Muscle of leg (tissue), 11 donors: Measurements from ENCODE around the gene LGSN. TPM values are rescaled to one million over a fixed set of nuclear protein-coding genes. Genes with fewer than 3 reads are reported as not detected.
"Not testable (repeated sequence)": the region's sequence is repeated elsewhere in the genome, so short reads cannot be mapped to it uniquely, and the experiment has no call there.

Experiments used
- DNase-seq: peaks from one replicate; pipeline ENCODE4 v3.0.0; 2013
- H3K27ac ChIP-seq: one replicate; pipeline ENCODE4 v1.5.1; 2013; ENCODE audit warnings: mild to moderate bottlenecking, low read length, control low read depth
- H3K27me3 ChIP-seq: one replicate; pipeline ENCODE4 v1.6.1; 2013; ENCODE audit warnings: low read length; ENCODE audit not compliant: control insufficient read depth, insufficient read depth
- H3K36me3 ChIP-seq: one replicate; pipeline ENCODE4 v1.6.1; 2013; ENCODE audit warnings: low read length; ENCODE audit not compliant: control insufficient read depth, insufficient read depth
- H3K4me1 ChIP-seq: one replicate; pipeline ENCODE4 v1.6.1; 2013; ENCODE audit warnings: low read length; ENCODE audit not compliant: control insufficient read depth, insufficient read depth
- H3K4me3 ChIP-seq: one replicate; pipeline ENCODE4 v1.5.1; 2013; ENCODE audit warnings: low read length, control low read depth
- H3K9me3 ChIP-seq: replicated peaks from 2 replicates; pipeline ENCODE4 v1.6.1; 2013; ENCODE audit warnings: low read depth, low read length; ENCODE audit not compliant: control insufficient read depth
- WGBS: methylation state at CpG from one replicate; pipeline ENCODE4 v1.1.5; 2013; ENCODE audit warnings: missing lambda C conversion rate; ENCODE audit not compliant: insufficient coverage; 5-methylcytosine and 5-hydroxymethylcytosine counted together
- polyA plus RNA-seq, 8 donors: library from polyadenylated mRNA; unstranded; fragments of 120-200 nt; gene quantifications; one replicate each; pipeline versions ENCODE4 v1.2.1 to v1.2.3, GENCODE V29; 2013; ENCODE audit warnings: inconsistent platforms in 1 of 8, low replicate concordance in 1 of 8; ENCODE audit not compliant: insufficient read length in 8 of 8, insufficient read depth in 1 of 8
- total RNA-seq: library from RNA; stranded (reverse); fragments of 120-200 nt; gene quantifications from one replicate; pipeline ENCODE4 v1.2.4, GENCODE V29; 2013

LGSN gene
- total and polyA plus RNA-seq, 9 donors = 0.04 TPM; not detected in 8

DNA sequence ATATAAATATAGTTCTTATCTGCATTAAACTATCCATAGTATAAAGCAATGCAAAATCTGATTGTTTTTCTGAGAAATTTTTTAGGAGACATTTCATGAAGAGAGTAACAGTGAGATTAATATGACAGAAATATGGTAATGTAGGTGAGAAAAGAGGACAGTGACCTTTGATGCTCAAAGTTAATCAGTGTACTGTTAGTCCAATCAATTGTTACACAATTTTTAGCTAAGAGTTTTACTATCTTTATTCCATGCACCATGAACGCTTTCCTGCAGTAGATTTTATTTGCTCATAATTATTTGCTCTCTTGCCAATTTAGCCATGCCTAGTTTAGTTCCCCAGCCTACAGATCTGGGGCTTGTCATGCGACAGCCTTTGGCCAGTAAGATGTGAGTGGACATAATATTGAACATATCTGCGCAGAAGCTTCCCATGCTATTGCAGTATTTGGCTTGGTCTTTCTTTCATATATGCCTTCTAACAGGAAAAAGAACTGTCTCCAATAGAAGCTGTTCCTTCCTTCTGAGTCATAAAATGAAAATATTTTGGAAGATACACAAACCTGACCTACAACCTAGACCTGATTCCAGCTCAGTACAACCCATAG is 69.8 kb downstream of the LGSN start:
- DNase-seq = peak; percentile 3
- Histone ChIP-seq H3K27ac (no peak overlapping the region), H3K9me3 (no peaks in the 10 kb centered on the region), H3K36me3 (no peaks in the 10 kb centered on the region), H3K4me1 (no peaks in the 10 kb centered on the region), H3K27me3 (no peaks in the 10 kb centered on the region), H3K4me3 (no peak overlapping the region)
- WGBS = no CpG with 5 or more reads among the region's 3 CpGs

DNA sequence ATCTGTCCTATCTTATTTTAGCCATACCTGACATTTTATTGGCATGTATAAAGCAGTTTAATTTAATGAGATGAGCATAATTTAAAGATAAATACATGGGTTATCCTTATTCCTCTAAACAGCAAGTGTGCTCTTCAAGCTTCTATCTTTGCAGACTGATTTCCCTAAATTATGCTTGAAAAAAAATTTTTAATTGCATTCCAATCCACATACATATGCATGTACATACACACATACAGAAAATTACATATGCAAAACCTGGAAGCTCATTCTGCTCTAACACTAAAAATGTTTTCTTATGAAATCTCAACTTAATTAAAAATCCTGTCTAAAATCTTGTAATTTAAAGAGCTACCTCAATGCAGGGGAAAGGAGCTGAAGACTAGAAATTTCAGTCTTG is 73.2 kb downstream of the LGSN start:
- no peaks in the 10 kb centered on the region for H3K9me3 ChIP-seq
- H3K27ac ChIP-seq = no peak overlapping the region
- no peaks in the 10 kb centered on the region for H3K36me3 ChIP-seq
- H3K4me3 ChIP-seq = no peak overlapping the region
- no peak for DNase-seq
- H3K4me1 ChIP-seq = no peaks in the 10 kb centered on the region
- H3K27me3 ChIP-seq = no peaks in the 10 kb centered on the region

DNA sequence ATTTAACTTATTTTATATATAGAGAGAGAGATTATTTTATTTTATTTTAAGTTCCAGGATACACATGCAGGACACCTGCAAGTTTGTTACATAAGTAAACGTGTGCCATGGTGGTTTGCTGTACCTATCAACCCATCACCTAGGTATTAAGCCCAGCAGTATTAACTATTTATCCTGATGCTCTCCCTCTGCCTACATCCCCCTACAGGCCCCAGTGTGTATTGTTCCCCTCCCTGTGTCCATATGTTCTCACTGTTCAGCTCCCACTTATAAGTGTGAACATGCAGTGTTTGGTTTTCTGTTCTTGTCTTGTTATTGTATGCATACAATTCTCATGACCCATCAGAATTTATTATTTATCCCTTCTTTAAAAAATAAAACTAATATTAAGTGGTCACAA is 73.9 kb downstream of the LGSN start:
- H3K4me3 ChIP-seq = no peak overlapping the region
- WGBS = no CpG with 5 or more reads among the region's 1 CpG
- DNase-seq = no peak
- no peaks in the 10 kb centered on the region for H3K4me1 ChIP-seq
- H3K9me3 ChIP-seq = no peaks in the 10 kb centered on the region
- no peak overlapping the region for H3K27ac ChIP-seq
- no peaks in the 10 kb centered on the region for H3K36me3 ChIP-seq
- no peaks in the 10 kb centered on the region for H3K27me3 ChIP-seq

DNA sequence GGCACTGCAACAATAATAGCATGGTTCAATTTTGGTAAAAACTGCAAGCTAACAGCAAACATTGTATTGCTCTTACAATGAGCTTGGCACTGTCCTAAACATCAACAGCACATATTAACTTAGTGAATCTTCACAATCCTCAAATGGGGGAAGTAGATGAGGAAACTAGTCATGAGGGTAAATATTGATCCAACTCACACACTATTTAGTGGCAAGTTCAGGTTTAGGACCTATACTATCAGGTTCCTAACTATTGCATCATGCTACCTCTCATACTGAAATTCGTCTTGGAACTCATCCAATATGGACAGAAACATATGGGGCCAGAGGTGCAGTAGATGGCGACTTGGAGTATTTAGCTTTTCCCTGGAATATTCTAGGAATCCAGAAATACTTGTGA is 74.4 kb downstream of the LGSN start:
- H3K4me1 ChIP-seq = no peaks in the 10 kb centered on the region
- H3K4me3 ChIP-seq = no peak overlapping the region
- DNase-seq = no peak
- no CpG with 5 or more reads among the region's 2 CpGs for WGBS
- H3K9me3 ChIP-seq = no peaks in the 10 kb centered on the region
- H3K27ac ChIP-seq = no peak overlapping the region
- no peaks in the 10 kb centered on the region for H3K36me3 ChIP-seq
- H3K27me3 ChIP-seq = no peaks in the 10 kb centered on the region

DNA sequence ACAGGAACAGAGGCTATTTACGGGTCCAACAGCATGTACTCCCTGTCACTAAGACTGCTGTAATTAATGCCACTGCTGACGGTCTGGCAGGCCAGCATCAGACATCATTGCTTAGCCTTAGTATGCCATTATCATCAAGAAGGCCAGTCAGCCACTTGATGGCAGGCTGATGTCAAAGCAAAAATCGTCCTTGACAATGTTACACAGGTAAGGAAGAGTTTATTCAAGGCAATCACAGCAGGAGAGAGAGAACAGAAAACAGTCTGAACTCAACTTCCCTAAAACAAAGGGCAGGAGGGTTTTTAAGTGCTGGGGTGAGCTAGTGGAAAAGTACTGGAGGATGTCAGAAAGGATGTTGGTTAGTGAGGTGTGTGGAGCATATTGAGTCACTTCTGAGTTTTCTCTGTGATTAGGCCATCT is 83.4 kb downstream of the LGSN start:
- no peak overlapping the region for H3K4me3 ChIP-seq
- H3K4me1 ChIP-seq = no peaks in the 10 kb centered on the region
- DNase-seq = no peak
- H3K9me3 ChIP-seq = no peaks in the 10 kb centered on the region
- WGBS = no CpG with 5 or more reads among the region's 3 CpGs
- no peaks in the 10 kb centered on the region for H3K27me3 ChIP-seq
- no peaks in the 10 kb centered on the region for H3K36me3 ChIP-seq
- no peak overlapping the region for H3K27ac ChIP-seq

DNA sequence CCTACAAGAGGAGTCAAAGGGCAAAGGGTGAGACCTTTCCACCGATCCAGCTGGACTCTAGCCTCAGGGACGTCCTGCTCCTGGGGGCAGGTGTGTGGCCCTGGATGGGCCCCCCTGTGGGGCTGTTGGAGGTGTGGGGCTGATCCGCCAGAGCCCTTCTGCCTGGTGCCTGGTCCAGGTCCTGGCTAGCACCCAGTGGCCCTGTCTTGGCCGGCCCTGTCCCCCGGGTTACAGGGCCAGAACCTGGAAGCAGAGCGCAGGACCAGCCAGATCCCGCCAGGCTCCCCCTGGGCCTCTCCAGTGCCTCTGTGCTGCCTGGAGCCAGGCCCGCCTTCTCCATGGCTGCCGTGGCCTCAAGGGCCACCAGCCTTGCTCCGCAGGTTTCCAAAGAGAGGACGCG is 89.3 kb downstream of the LGSN start:
- not testable (repeated sequence) for H3K27me3 ChIP-seq, H3K4me3 ChIP-seq, H3K27ac ChIP-seq, H3K9me3 ChIP-seq, H3K4me1 ChIP-seq, H3K36me3 ChIP-seq, DNase-seq
- 86% methylated on average over 3 of the region's 12 CpGs for WGBS

DNA sequence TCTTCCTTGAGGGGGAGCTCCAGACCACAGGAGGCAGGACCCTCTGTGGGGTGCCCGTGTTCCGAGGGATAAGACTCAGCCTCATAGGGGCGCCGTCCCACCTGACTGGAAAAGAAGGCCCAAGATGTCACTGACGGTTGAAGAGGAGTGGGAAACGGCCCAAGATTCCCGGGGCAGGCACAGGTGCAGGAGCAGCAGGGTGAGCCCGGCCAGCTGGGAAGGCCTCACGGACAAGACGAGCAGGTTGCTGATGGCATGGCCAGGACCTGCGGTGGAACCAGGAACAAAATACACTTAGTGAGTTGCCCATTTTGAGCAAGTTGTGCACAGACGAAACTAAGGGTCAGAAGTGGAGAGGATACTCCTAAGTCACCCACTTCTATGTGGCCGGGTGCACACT is 89.8 kb downstream of the LGSN start:
- not testable (repeated sequence) for H3K9me3 ChIP-seq, H3K27ac ChIP-seq, H3K36me3 ChIP-seq, H3K4me1 ChIP-seq, DNase-seq, H3K27me3 ChIP-seq, H3K4me3 ChIP-seq
- WGBS = 94% methylated on average over 9 of the region's 13 CpGs

DNA sequence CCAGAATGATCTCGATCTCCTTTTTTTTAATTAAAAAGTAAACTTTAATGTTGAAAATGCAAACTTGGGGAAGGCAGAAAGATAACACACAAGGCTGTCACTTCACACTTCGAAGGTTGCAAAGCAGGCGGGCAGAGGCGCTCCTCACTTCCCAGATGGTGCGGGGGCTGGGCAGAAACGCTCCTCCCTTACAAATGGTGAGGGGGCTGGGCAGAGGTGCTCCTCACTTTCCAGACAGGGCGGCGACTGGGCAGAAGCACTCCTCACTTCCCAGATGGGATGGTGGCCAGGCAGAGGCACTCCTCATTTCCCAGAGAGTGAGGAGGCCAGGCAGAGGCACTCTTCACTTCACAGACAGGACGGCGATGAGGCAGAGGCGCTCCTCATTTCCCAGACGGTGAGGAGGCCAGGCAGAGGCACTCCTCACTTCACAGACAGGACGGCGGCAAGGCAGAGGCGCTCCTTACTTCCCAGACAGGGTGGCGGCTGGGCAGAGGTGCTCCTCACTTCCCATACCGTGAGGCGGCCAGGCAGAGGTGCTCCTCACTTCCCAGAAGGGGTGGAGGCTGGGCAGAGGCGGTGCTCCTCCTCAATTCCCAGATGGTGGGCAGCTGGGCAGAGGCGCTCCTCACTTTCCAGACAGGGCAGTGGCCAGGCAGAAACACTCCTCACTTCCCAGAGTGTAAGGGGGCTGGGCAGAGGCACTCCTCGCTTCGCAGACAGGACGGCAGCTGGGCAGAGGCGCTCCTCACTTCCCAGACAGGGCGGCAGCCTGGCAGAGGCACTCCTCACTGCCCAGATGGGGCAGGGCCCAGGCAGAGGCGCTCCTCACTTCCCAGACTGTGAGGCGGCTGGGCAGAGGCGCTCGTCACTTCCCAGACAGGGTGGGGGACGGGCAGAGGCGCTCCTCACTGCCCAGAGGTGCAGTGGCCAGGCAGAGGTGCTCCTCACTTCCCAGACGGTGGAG is 91.6 kb downstream of the LGSN start:
- not testable (repeated sequence) for H3K36me3 ChIP-seq, H3K4me1 ChIP-seq, H3K4me3 ChIP-seq, H3K27ac ChIP-seq, H3K27me3 ChIP-seq, H3K9me3 ChIP-seq, DNase-seq
- WGBS = 94% methylated on average over 20 of the region's 32 CpGs

DNA sequence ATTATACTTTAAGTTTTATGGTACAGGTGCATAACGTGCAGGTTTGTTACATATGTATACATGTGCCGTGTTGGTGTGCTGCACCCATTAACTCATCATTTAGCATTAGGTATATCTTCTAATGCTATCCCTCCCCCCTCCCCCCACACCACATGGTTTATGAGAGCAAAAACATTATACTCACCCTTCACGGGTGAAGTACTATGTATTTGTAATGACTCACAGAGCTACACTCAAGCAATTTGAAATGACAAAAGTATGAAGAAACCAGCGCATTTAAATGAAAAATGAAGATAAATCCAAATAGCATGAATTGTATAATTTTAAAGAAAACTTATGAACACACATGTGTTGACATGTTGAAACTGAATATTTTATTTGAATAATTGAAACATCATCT is 93.8 kb downstream of the LGSN start:
- not testable (repeated sequence) for H3K9me3 ChIP-seq, H3K27me3 ChIP-seq, H3K36me3 ChIP-seq, H3K4me1 ChIP-seq, DNase-seq, H3K4me3 ChIP-seq, H3K27ac ChIP-seq
- WGBS = no CpG with 5 or more reads among the region's 4 CpGs
